Activated CD4-positive, alpha-beta T cell treated with anti-CD3 and anti-CD28 coated beads for 36 hours (primary cell): ENCODE data around the gene HRH2. TPM values are rescaled to one million over a fixed set of nuclear protein-coding genes. Genes with fewer than 3 reads are reported as not detected.
"Not testable (repeated sequence)": the region's sequence is repeated elsewhere in the genome, so short reads cannot be mapped to it uniquely, and the experiment has no call there.

Experiments
- ATAC-seq: fragments of 200-7000 bp; cut with Tn5 transposase; one replicate; pipeline ENCODE4 v1.10.0; 2021; ENCODE audit warnings: mild to moderate bottlenecking, moderate library complexity
- CTCF ChIA-PET: fragments of 350-600 bp; sonication (Branson Sonifier 250); formaldehyde crosslinking; loops from one replicate; lab custom pipeline; 2021; ENCODE audit warnings: antibody characterized with exemption; lab: Charles Lee
- POLR2A ChIA-PET: fragments of 350-600 bp; sonication (Branson Sonifier 250); formaldehyde crosslinking; loops from one replicate; lab custom pipeline; 2021; ENCODE audit warnings: antibody characterized with exemption, inconsistent platforms; lab: Charles Lee
- DNase-seq: peaks from one replicate; pipeline ENCODE4 v3.0.0-alpha.2; 2020
- H3K27ac Mint-ChIP-seq: one replicate; pipeline ENCODE4 v1.8.0; 2021; ENCODE audit warnings: mixed read lengths
- H3K27me3 Mint-ChIP-seq: one replicate; pipeline ENCODE4 v1.8.0; 2021; ENCODE audit warnings: mixed read lengths
- H3K36me3 Mint-ChIP-seq: one replicate; pipeline ENCODE4 v1.8.0; 2021; ENCODE audit warnings: low read depth, mixed read lengths
- H3K4me1 Mint-ChIP-seq: one replicate; pipeline ENCODE4 v1.8.0; 2021; ENCODE audit warnings: mixed read lengths
- H3K4me3 Mint-ChIP-seq: one replicate; pipeline ENCODE4 v1.8.0; 2021; ENCODE audit warnings: mild to moderate bottlenecking, moderate library complexity, mixed read lengths
- H3K9me3 Mint-ChIP-seq: one replicate; pipeline ENCODE4 v1.8.0; 2021; ENCODE audit warnings: low read depth, mixed read lengths
- intact Hi-C, 2 experiments: fragments of 100-400 bp; cut with DNase I in 1 of 2; cut with micrococcal nuclease in 1 of 2; formaldehyde crosslinking; loops; one replicate each; pipeline versions ENCODE4 v1.14.2 to v1.15.1; 2022 to 2024; cut with DNase I, micrococcal nuclease
- total RNA-seq, 2 experiments: library from RNA; stranded (reverse); gene quantifications; one replicate each; pipeline ENCODE4 v1.2.3, GENCODE V29; 2021

Gene HRH2
- total RNA-seq, 2 experiments from 2014 or later, result 12.3 to 16.9 TPM

GRCh38 chr5:175714479-175715085 lies 56.7 kb downstream of the HRH2 start:
- no peak overlapping the region for H3K27ac Mint-ChIP-seq
- H3K27me3 Mint-ChIP-seq, result no peaks in the 10 kb centered on the region
- no peaks in the 10 kb centered on the region for H3K36me3 Mint-ChIP-seq
- H3K4me1 Mint-ChIP-seq, result peaks cover 6% of the 10 kb centered on the region
- intact Hi-C loops, result no loop called here
- H3K4me3 Mint-ChIP-seq, result no peak overlapping the region
- peaks cover 11% of the 10 kb centered on the region for H3K9me3 Mint-ChIP-seq
- ATAC-seq (no peak), DNase-seq (no peak)
- POLR2A ChIA-PET, result no interaction called here
- CTCF ChIA-PET, result interaction anchor here (0.6 to 3.1 kb wide), 4 partner anchors 15 to 249 kb away, joined by 3 to 13 read pairs (median 4); no protein-coding TSS in a partner anchor

- H3K27ac Mint-ChIP-seq, result no peak overlapping the region
- peaks cover 6% of the 10 kb centered on the region for H3K4me1 Mint-ChIP-seq
- DNase-seq, result no peak
- intact Hi-C loops, result no loop called here
- no peak overlapping the region for H3K4me3 Mint-ChIP-seq
- peaks cover 11% of the 10 kb centered on the region for H3K9me3 Mint-ChIP-seq
- H3K27me3 Mint-ChIP-seq, result no peaks in the 10 kb centered on the region
- no peaks in the 10 kb centered on the region for H3K36me3 Mint-ChIP-seq
- CTCF ChIA-PET, result interaction anchor here (0.7 to 1.2 kb wide), 2 partner anchors 34 to 181 kb away, joined by 3 read pairs; no protein-coding TSS in a partner anchor
- no peak for ATAC-seq
- POLR2A ChIA-PET, result no interaction called here
Measured at GRCh38 chr5:175715627-175716522, 58.0 kb downstream of the HRH2 start.

GRCh38 chr5:175717837-175718236 lies 60.0 kb downstream of the HRH2 start:
- H3K9me3 Mint-ChIP-seq, result peaks cover 11% of the 10 kb centered on the region
- H3K36me3 Mint-ChIP-seq, result no peaks in the 10 kb centered on the region
- peaks cover 6% of the 10 kb centered on the region for H3K4me1 Mint-ChIP-seq
- DNase-seq (no peak), ATAC-seq (no peak)
- H3K27me3 Mint-ChIP-seq, result no peaks in the 10 kb centered on the region
- H3K27ac Mint-ChIP-seq, result no peak overlapping the region
- ChIA-PET CTCF (interaction anchor here (0.7 to 3.7 kb wide), 18 partner anchors 10 to 242 kb away, joined by 3 to 70 read pairs (median 11); no protein-coding TSS in a partner anchor), POLR2A (interaction anchor here (0.8 kb wide), 1 partner anchor 12 kb away, joined by 3 read pairs; no protein-coding TSS in a partner anchor)
- H3K4me3 Mint-ChIP-seq, result no peak overlapping the region
- intact Hi-C loops, result loop anchor here (2.0 kb wide), 3 partner anchors 21 to 767 kb away; no protein-coding TSS in a partner anchor

GRCh38 chr5:175718401-175719108 lies 60.7 kb downstream of the HRH2 start:
- peaks cover 11% of the 10 kb centered on the region for H3K9me3 Mint-ChIP-seq
- H3K36me3 Mint-ChIP-seq, result no peaks in the 10 kb centered on the region
- peak; percentile 91 for ATAC-seq
- POLR2A ChIA-PET, result interaction anchor here (0.6 to 0.8 kb wide), 2 partner anchors 13 to 72 kb away, joined by 3 read pairs; no protein-coding TSS in a partner anchor
- CTCF ChIA-PET, result interaction anchor here (0.6 to 3.7 kb wide), 27 partner anchors 9 to 243 kb away, joined by 3 to 70 read pairs (median 5); no protein-coding TSS in a partner anchor
- H3K4me1 Mint-ChIP-seq, result peaks cover 6% of the 10 kb centered on the region
- no peak overlapping the region for H3K27ac Mint-ChIP-seq
- DNase-seq, result peak; percentile 88
- H3K4me3 Mint-ChIP-seq, result no peak overlapping the region
- no peaks in the 10 kb centered on the region for H3K27me3 Mint-ChIP-seq
- intact Hi-C loops, result loop anchor here (2.0 kb wide), 3 partner anchors 22 to 768 kb away; no protein-coding TSS in a partner anchor

GRCh38 chr5:175719109-175719432 lies 61.2 kb downstream of the HRH2 start:
- not testable (repeated sequence) for H3K36me3 Mint-ChIP-seq, H3K27me3 Mint-ChIP-seq, H3K4me1 Mint-ChIP-seq, DNase-seq, H3K4me3 Mint-ChIP-seq, H3K27ac Mint-ChIP-seq, ATAC-seq
- H3K9me3 Mint-ChIP-seq, result peaks cover 11% of the 10 kb centered on the region
- ChIA-PET POLR2A (interaction anchor here (0.6 kb wide), 1 partner anchor 71 kb away, joined by 3 read pairs; no protein-coding TSS in a partner anchor), CTCF (interaction anchor here (0.6 to 3.7 kb wide), 24 partner anchors 8 to 216 kb away, joined by 3 to 70 read pairs (median 6); no protein-coding TSS in a partner anchor)
- intact Hi-C loops, result loop anchor here (2.0 kb wide), 3 partner anchors 22 to 768 kb away; no protein-coding TSS in a partner anchor

GRCh38 chr5:175724314-175725275 lies 66.7 kb downstream of the HRH2 start:
- peaks cover 1% of the 10 kb centered on the region for H3K27me3 Mint-ChIP-seq
- CTCF ChIA-PET, result interaction anchor here (0.7 to 0.8 kb wide), 3 partner anchors 58 to 150 kb away, joined by 4 to 5 read pairs (median 4); no protein-coding TSS in a partner anchor
- H3K36me3 Mint-ChIP-seq, result no peaks in the 10 kb centered on the region
- peaks cover under 1% of the 10 kb centered on the region for H3K4me1 Mint-ChIP-seq
- H3K4me3 Mint-ChIP-seq, result no peak overlapping the region
- no peak overlapping the region for H3K27ac Mint-ChIP-seq
- DNase-seq (no peak), ATAC-seq (no peak)
- intact Hi-C loops, result loop anchor here in 1 of 2 experiments (5.0 kb wide), 1 partner anchor 148 kb away; the partner anchor contains the start of gene CPLX2
- H3K9me3 Mint-ChIP-seq, result no peaks in the 10 kb centered on the region
- POLR2A ChIA-PET, result no interaction called here

GRCh38 chr5:175728316-175728715 lies 70.4 kb downstream of the HRH2 start:
- DNase-seq, result no peak
- Mint-ChIP-seq H3K27ac (no peak overlapping the region), H3K36me3 (no peaks in the 10 kb centered on the region), H3K9me3 (no peaks in the 10 kb centered on the region), H3K4me3 (no peak overlapping the region), H3K27me3 (peaks cover 11% of the 10 kb centered on the region), H3K4me1 (peaks cover 5% of the 10 kb centered on the region)
- ATAC-seq, result no peak
- intact Hi-C loops, result loop anchor here in 1 of 2 experiments (5.0 kb wide), 1 partner anchor 144 kb away; the partner anchor contains the start of gene CPLX2
- ChIA-PET CTCF (interaction anchor here (1.7 to 6.1 kb wide), 3 partner anchors 10 to 195 kb away, joined by 4 to 87 read pairs (median 15); no protein-coding TSS in a partner anchor), POLR2A (no interaction called here)

- H3K36me3 Mint-ChIP-seq, result no peaks in the 10 kb centered on the region
- no peaks in the 10 kb centered on the region for H3K9me3 Mint-ChIP-seq
- ATAC-seq (peak; percentile 20), DNase-seq (peak; percentile 13)
- intact Hi-C loops, result loop anchor here (1.0 to 5.0 kb wide), 2 partner anchors 143 to 195 kb away; partner anchors contain the start of gene CPLX2 (in 1 of the 2)
- H3K4me3 Mint-ChIP-seq, result no peak overlapping the region
- H3K27ac Mint-ChIP-seq, result no peak overlapping the region
- ChIA-PET CTCF (interaction anchor here (0.5 to 6.1 kb wide), 35 partner anchors 11 to 527 kb away, joined by 3 to 87 read pairs (median 3); partner anchors contain the start of gene CPLX2), POLR2A (no interaction called here)
- H3K4me1 Mint-ChIP-seq, result peaks cover 5% of the 10 kb centered on the region
- H3K27me3 Mint-ChIP-seq, result peaks cover 15% of the 10 kb centered on the region
Measured at GRCh38 chr5:175728885-175729828, 71.3 kb downstream of the HRH2 start.

GRCh38 chr5:175729829-175730277 lies 72.0 kb downstream of the HRH2 start:
- ChIA-PET POLR2A (no interaction called here), CTCF (interaction anchor here (0.5 to 6.1 kb wide), 36 partner anchors 11 to 850 kb away, joined by 3 to 87 read pairs (median 3); partner anchors contain the start of gene CPLX2)
- Mint-ChIP-seq H3K9me3 (no peaks in the 10 kb centered on the region), H3K4me3 (no peak overlapping the region), H3K27ac (no peak overlapping the region), H3K36me3 (no peaks in the 10 kb centered on the region), H3K27me3 (peaks cover 15% of the 10 kb centered on the region), H3K4me1 (peaks cover 5% of the 10 kb centered on the region)
- DNase-seq (peak; percentile 95), ATAC-seq (peak; percentile 97)
- intact Hi-C loops, result loop anchor here (1.0 to 5.0 kb wide), 3 partner anchors 142 to 196 kb away; partner anchors contain the start of gene CPLX2 (in 1 of the 2)
